Measurements from ENCODE around the gene P2RX7.

DNA sequence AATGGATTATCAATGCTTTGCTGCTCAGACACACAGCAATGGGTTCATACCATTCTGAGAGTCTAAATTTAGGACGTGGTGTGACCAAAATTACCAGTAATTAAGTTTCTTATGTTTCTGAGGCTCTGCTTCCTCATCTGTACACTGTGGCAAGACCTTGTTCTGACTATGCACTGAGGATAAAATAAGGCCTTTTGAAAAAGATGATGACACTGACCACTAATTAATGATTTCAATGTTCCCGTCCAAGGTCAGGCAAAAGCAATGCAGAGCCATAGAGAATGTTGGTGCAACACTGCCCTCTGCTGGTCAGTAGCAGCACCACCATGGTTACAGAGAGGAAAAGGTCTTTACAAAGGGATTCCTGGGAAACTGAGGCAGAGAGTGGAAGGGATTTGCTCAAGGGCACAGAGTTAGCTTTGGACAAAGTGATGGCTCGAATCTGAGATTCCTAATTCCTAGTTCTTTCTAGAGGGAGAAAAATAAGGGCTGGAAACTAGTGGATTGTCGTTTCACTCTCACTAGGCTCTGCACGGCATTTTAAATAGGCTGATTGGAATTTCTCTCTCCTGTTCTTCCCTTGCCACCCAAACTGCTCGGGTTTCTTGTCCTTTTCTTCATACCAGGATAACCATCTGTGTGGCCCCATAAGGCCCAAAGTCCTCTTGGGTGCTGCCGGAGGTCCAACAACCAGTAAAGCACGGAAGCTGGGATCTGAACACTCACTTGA, 22.3 kb upstream of the P2RX7 start:
- no peak for TF ChIP-seq ZNF263 (CRISPR knock-in tag; IDR thresholded peaks at IDR 0.05; ENCODE audit: low read depth)
- TF ChIP-seq, protein P1, sequence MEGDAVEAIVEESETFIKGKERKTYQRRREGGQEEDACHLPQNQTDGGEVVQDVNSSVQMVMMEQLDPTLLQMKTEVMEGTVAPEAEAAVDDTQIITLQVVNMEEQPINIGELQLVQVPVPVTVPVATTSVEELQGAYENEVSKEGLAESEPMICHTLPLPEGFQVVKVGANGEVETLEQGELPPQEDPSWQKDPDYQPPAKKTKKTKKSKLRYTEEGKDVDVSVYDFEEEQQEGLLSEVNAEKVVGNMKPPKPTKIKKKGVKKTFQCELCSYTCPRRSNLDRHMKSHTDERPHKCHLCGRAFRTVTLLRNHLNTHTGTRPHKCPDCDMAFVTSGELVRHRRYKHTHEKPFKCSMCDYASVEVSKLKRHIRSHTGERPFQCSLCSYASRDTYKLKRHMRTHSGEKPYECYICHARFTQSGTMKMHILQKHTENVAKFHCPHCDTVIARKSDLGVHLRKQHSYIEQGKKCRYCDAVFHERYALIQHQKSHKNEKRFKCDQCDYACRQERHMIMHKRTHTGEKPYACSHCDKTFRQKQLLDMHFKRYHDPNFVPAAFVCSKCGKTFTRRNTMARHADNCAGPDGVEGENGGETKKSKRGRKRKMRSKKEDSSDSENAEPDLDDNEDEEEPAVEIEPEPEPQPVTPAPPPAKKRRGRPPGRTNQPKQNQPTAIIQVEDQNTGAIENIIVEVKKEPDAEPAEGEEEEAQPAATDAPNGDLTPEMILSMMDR (IDR thresholded peaks at IDR 0.05), result peak; percentile 93
- no peak for TF ChIP-seq SP1 (CRISPR knock-in tag; conservative IDR thresholded peaks at IDR 0.05)
- no peak for TF ChIP-seq FOXP1 (CRISPR knock-in tag; IDR thresholded peaks at IDR 0.05; ENCODE audit: borderline replicate concordance)
- no peak for TF ChIP-seq FOXJ3 (CRISPR knock-in tag; IDR thresholded peaks at IDR 0.05; ENCODE audit: borderline replicate concordance)
